H9 (cell line): ENCODE results near the gene NBEA. TPM values are rescaled to one million over a fixed set of nuclear protein-coding genes. Genes with fewer than 3 reads are reported as not detected.

Experiments
- DNase-seq: peaks from one replicate; pipeline ENCODE4 v3.0.0-alpha.2; 2017
- H2AFZ ChIP-seq: one replicate; pipeline ENCODE4 v1.6.1; 2013; ENCODE audit warnings: mild to moderate bottlenecking, low read length, control low read depth, moderate library complexity
- H2AK5ac ChIP-seq: 2 replicates; pipeline ENCODE4 v1.6.1; 2013; ENCODE audit warnings: low read length, control low read depth, mixed read lengths; ENCODE audit not compliant: insufficient read length
- H2BK120ac ChIP-seq: one replicate; pipeline ENCODE4 v1.6.1; 2013; ENCODE audit warnings: low read depth, mild to moderate bottlenecking, low read length, control low read depth, inconsistent platforms; ENCODE audit not compliant: poor library complexity, severe bottlenecking
- H2BK12ac ChIP-seq: 2 replicates; pipeline ENCODE4 v1.6.1; 2013; ENCODE audit warnings: low read length, control low read depth, mixed read lengths, low read depth; ENCODE audit not compliant: insufficient read length
- H2BK15ac ChIP-seq: 2 replicates; pipeline ENCODE4 v1.6.1; 2013; ENCODE audit warnings: low read depth, low read length, control low read depth
- H2BK20ac ChIP-seq: one replicate; pipeline ENCODE4 v1.6.1; 2013; ENCODE audit warnings: low read depth, mild to moderate bottlenecking, low read length, control low read depth, inconsistent platforms; ENCODE audit not compliant: poor library complexity, severe bottlenecking
- H2BK5ac ChIP-seq: 2 replicates; pipeline ENCODE4 v1.6.1; 2013; ENCODE audit warnings: low read length, control low read depth, mixed read lengths; ENCODE audit not compliant: insufficient read length
- H3K14ac ChIP-seq: 2 replicates; pipeline ENCODE4 v1.6.1; 2013; ENCODE audit warnings: low read length, control low read depth; ENCODE audit not compliant: insufficient read depth
- H3K18ac ChIP-seq: 2 replicates; pipeline ENCODE4 v1.6.1; 2013; ENCODE audit warnings: low read depth, mild to moderate bottlenecking, mixed read lengths, low read length, control low read depth; ENCODE audit not compliant: insufficient read length
- H3K23ac ChIP-seq: 2 replicates; pipeline ENCODE4 v1.6.1; 2013; ENCODE audit warnings: low read length, control low read depth, mixed read lengths, low read depth; ENCODE audit not compliant: insufficient read length
- H3K23me2 ChIP-seq: 2 replicates; pipeline ENCODE4 v1.6.1; 2013; ENCODE audit warnings: low read depth, mild to moderate bottlenecking, mixed read lengths, low read length, control low read depth; ENCODE audit not compliant: insufficient read length, poor library complexity, severe bottlenecking
- H3K27ac ChIP-seq: 2 replicates; pipeline ENCODE4 v1.5.1; 2013; ENCODE audit warnings: low read length, control low read depth, mixed read lengths, low read depth; ENCODE audit not compliant: insufficient read length
- H3K27me3 ChIP-seq: 2 replicates; pipeline ENCODE4 v1.6.1; 2013; ENCODE audit warnings: low read length, control low read depth, inconsistent platforms; ENCODE audit not compliant: insufficient read depth
- H3K4ac ChIP-seq: 2 replicates; pipeline ENCODE4 v1.6.1; 2013; ENCODE audit warnings: low read depth, mild to moderate bottlenecking, control low read depth, inconsistent platforms, low read length, moderate library complexity
- H3K4me1 ChIP-seq: 2 replicates; pipeline ENCODE4 v1.6.1; 2013; ENCODE audit warnings: low read length, control low read depth, inconsistent platforms; ENCODE audit not compliant: insufficient read depth
- H3K4me2 ChIP-seq: 2 replicates; pipeline ENCODE4 v1.6.1; 2013; ENCODE audit warnings: low read length, control low read depth, mixed read lengths; ENCODE audit not compliant: insufficient read length, insufficient read depth
- H3K56ac ChIP-seq: 2 replicates; pipeline ENCODE4 v1.6.1; 2013; ENCODE audit warnings: low read depth, mild to moderate bottlenecking, mixed read lengths, low read length, control low read depth; ENCODE audit not compliant: insufficient read length
- H3K79me1 ChIP-seq: 2 replicates; pipeline ENCODE4 v1.6.1; 2013; ENCODE audit warnings: low read depth, mild to moderate bottlenecking, moderate library complexity, low read length, control low read depth, inconsistent platforms; ENCODE audit not compliant: insufficient read depth, poor library complexity, severe bottlenecking
- H3K79me2 ChIP-seq: 2 replicates; pipeline ENCODE4 v1.6.1; 2013; ENCODE audit warnings: low read length, control low read depth, inconsistent platforms; ENCODE audit not compliant: insufficient read depth
- H3K9ac ChIP-seq: 2 replicates; pipeline ENCODE4 v1.6.1; 2013; ENCODE audit warnings: low read length, control low read depth, mixed read lengths; ENCODE audit not compliant: insufficient read length; ENCODE audit errors: extremely low read depth
- H3K9me3 ChIP-seq: one replicate; pipeline ENCODE4 v1.6.1; 2013; ENCODE audit warnings: low read depth, low read length, inconsistent platforms; ENCODE audit not compliant: control insufficient read depth
- H3T11ph ChIP-seq: one replicate; pipeline ENCODE4 v1.6.1; 2013; ENCODE audit warnings: mild to moderate bottlenecking, low read length, control low read depth, inconsistent platforms
- H4K20me1 ChIP-seq: one replicate; pipeline ENCODE4 v1.6.1; 2013; ENCODE audit not compliant: control insufficient read depth, insufficient read length, insufficient read depth
- H4K5ac ChIP-seq: 2 replicates; pipeline ENCODE4 v1.6.1; 2013; ENCODE audit warnings: low read depth, mild to moderate bottlenecking, mixed read lengths, low read length, control low read depth; ENCODE audit not compliant: insufficient read length
- H4K8ac ChIP-seq: replicated peaks from 2 replicates; pipeline ENCODE4 v1.6.1; 2013; ENCODE audit warnings: low read length, control low read depth, mixed read lengths, low read depth; ENCODE audit not compliant: insufficient read length
- H4K91ac ChIP-seq: 2 replicates; pipeline ENCODE4 v1.6.1; 2013; ENCODE audit warnings: low read depth, mild to moderate bottlenecking, moderate library complexity, mixed read lengths, low read length, control low read depth; ENCODE audit not compliant: insufficient read length
- H3K27ac Mint-ChIP-seq, 3 experiments: 2 replicates in 2 of 3; 3 replicates in 1 of 3; pipeline ENCODE4 v1.8.0; 2020 to 2021; ENCODE audit warnings: mixed read lengths in 3 of 3, mild to moderate bottlenecking in 1 of 3, moderate library complexity in 1 of 3
- H3K27me3 Mint-ChIP-seq: 2 replicates; pipeline ENCODE4 v1.8.0; 2021; ENCODE audit warnings: low read depth, mild to moderate bottlenecking, moderate library complexity, mixed read lengths
- H3K36me3 Mint-ChIP-seq, 3 experiments: 2 replicates in 2 of 3; 3 replicates in 1 of 3; pipeline ENCODE4 v1.8.0; 2020 to 2021; ENCODE audit warnings: low read depth in 3 of 3, mixed read lengths in 3 of 3; ENCODE audit not compliant: insufficient read depth in 1 of 3
- H3K4me1 Mint-ChIP-seq, 2 experiments: 2 replicates each; pipeline ENCODE4 v1.8.0; 2020; ENCODE audit warnings: mixed read lengths in 2 of 2
- H3K4me3 Mint-ChIP-seq, 2 experiments: 2 replicates in 1 of 2; 3 replicates in 1 of 2; pipeline ENCODE4 v1.8.0; 2020 to 2021; ENCODE audit warnings: mild to moderate bottlenecking in 2 of 2, mixed read lengths in 2 of 2, moderate library complexity in 1 of 2
- H3K9me3 Mint-ChIP-seq, 2 experiments: 2 replicates in 1 of 2; 3 replicates in 1 of 2; pipeline ENCODE4 v1.8.0; 2020; ENCODE audit warnings: mild to moderate bottlenecking in 2 of 2, mixed read lengths in 2 of 2, moderate library complexity in 1 of 2
- WGBS: extraction: QIAGEN DNeasy Blood & Tissue Kit; methylation state at CpG from one replicate; pipeline ENCODE4 v1.1.7; 2013; ENCODE audit warnings: missing lambda C conversion rate, low lambda C conversion rate, mixed read lengths; ENCODE audit not compliant: insufficient read length; ENCODE audit errors: extremely low coverage; 5-methylcytosine and 5-hydroxymethylcytosine counted together
- total RNA-seq: library from RNA; stranded (reverse); gene quantifications from 2 replicates; pipeline ENCODE4 v1.2.1, GENCODE V29; 2021
- TF ChIP-seq, protein P1 (sequence below): fragments of 200-600 bp; sonication (generic); conservative IDR thresholded peaks from 3 replicates; pipeline ENCODE4 v1.8.0; 2021; ENCODE audit warnings: antibody characterized with exemption, mild to moderate bottlenecking

Gene NBEA
- total RNA-seq, 1 experiment from 2014 or later: 17.3 TPM

DNA sequence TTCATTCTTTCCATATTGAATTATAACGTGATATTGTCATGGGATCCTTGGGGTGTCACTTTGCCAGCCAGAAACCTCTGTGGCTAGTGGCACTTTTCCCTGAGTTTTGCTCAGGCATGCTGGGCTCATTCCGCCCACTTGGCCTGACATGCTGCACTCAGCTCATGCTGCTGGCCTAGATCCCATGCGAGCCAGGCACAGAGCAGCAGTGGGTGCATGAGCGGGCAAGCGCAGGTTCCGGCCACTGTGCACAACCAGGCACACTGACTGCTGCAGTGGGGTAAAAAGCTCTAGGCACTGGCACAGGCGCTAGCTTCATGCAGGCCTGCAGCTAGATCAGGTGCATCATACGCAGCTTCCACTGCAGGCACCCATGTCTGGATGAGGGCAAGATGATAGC, 313.2 kb downstream of the NBEA start:
- H2BK120ac ChIP-seq: no peak overlapping the region
- H3K79me2 ChIP-seq: no peaks in the 10 kb centered on the region
- no peak overlapping the region for H4K8ac ChIP-seq
- H3K4me1 ChIP-seq: no peaks in the 10 kb centered on the region
- no CpG with 5 or more reads among the region's 8 CpGs for WGBS
- no peak overlapping the region for H3T11ph ChIP-seq
- no peak overlapping the region for H2AFZ ChIP-seq
- Mint-ChIP-seq H3K4me1 (no peaks in the 10 kb centered on the region), H3K9me3 (peaks cover 0 to 11% of the 10 kb centered on the region in 2 experiments; a peak in 4 of 5 replicates), H3K27me3 (no peaks in the 10 kb centered on the region), H3K4me3 (no peak overlapping the region), H3K36me3 (peaks cover 31 to 38% (median 32%) of the 10 kb centered on the region in 3 experiments), H3K27ac (no peak overlapping the region)
- H3K4ac ChIP-seq: no peak overlapping the region
- H4K5ac ChIP-seq: no peak overlapping the region
- no peak overlapping the region for H4K91ac ChIP-seq
- no peak for DNase-seq
- H2BK12ac ChIP-seq: no peak overlapping the region
- no peak overlapping the region for H2AK5ac ChIP-seq
- no peaks in the 10 kb centered on the region for H3K79me1 ChIP-seq
- TF ChIP-seq, protein P1, sequence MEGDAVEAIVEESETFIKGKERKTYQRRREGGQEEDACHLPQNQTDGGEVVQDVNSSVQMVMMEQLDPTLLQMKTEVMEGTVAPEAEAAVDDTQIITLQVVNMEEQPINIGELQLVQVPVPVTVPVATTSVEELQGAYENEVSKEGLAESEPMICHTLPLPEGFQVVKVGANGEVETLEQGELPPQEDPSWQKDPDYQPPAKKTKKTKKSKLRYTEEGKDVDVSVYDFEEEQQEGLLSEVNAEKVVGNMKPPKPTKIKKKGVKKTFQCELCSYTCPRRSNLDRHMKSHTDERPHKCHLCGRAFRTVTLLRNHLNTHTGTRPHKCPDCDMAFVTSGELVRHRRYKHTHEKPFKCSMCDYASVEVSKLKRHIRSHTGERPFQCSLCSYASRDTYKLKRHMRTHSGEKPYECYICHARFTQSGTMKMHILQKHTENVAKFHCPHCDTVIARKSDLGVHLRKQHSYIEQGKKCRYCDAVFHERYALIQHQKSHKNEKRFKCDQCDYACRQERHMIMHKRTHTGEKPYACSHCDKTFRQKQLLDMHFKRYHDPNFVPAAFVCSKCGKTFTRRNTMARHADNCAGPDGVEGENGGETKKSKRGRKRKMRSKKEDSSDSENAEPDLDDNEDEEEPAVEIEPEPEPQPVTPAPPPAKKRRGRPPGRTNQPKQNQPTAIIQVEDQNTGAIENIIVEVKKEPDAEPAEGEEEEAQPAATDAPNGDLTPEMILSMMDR: no peak
- H3K23me2 ChIP-seq: no peaks in the 10 kb centered on the region
- no peak overlapping the region; the same call in 1 of the 2 replicates for H3K14ac ChIP-seq
- no peak overlapping the region for H3K4me2 ChIP-seq
- H4K20me1 ChIP-seq: no peaks in the 10 kb centered on the region
- no peak overlapping the region for H2BK5ac ChIP-seq
- no peak overlapping the region for H3K27ac ChIP-seq
- H2BK15ac ChIP-seq: no peak overlapping the region
- H3K27me3 ChIP-seq: no peaks in the 10 kb centered on the region
- no peak overlapping the region for H3K18ac ChIP-seq
- no peak overlapping the region for H3K9ac ChIP-seq
- H2BK20ac ChIP-seq: no peak overlapping the region
- H3K23ac ChIP-seq: no peak overlapping the region
- H3K9me3 ChIP-seq: peaks cover 11% of the 10 kb centered on the region
- no peak overlapping the region for H3K56ac ChIP-seq
